Small intestine (tissue), 7 donors: Measurements from ENCODE around the gene ITGB5. TPM values are rescaled to one million over a fixed set of nuclear protein-coding genes. Genes with fewer than 3 reads are reported as not detected.
A peak's percentile ranks its signal among the peaks of the same experiment; 100 is the strongest.
"Not testable (repeated sequence)": the region's sequence is repeated elsewhere in the genome, so short reads cannot be mapped to it uniquely, and the experiment has no call there.

Experiments
- DNase-seq, 2 donors: peaks; one replicate each; pipeline versions ENCODE4 v3.0.0 to v3.0.0-alpha.2; 2013
- FAIRE-seq: peaks from 2 replicates; lab custom pipeline; 2012; peaks lifted over from hg19 to GRCh38; lab: Jason Lieb, UNC
- H3K27ac ChIP-seq, 3 donors: one replicate each; pipeline ENCODE4 v1.5.1; 2013; ENCODE audit warnings: low read length in 2 of 3, mild to moderate bottlenecking in 2 of 3, control low read depth in 1 of 3, inconsistent platforms in 1 of 3, low read depth in 1 of 3, moderate library complexity in 1 of 3
- H3K27me3 ChIP-seq, 3 donors: one replicate each; pipeline ENCODE4 v1.6.1; 2013; ENCODE audit warnings: low read length in 3 of 3, inconsistent platforms in 1 of 3; ENCODE audit not compliant: control insufficient read depth in 3 of 3, insufficient read depth in 3 of 3
- H3K36me3 ChIP-seq, 3 donors: one replicate each; pipeline ENCODE4 v1.6.1; 2013; ENCODE audit warnings: low read length in 3 of 3, inconsistent platforms in 1 of 3, low read depth in 1 of 3, mild to moderate bottlenecking in 1 of 3, moderate library complexity in 1 of 3; ENCODE audit not compliant: control insufficient read depth in 3 of 3, insufficient read depth in 2 of 3
- H3K4me1 ChIP-seq, 3 donors: one replicate each; pipeline ENCODE4 v1.6.1; 2013; ENCODE audit warnings: low read length in 2 of 3, inconsistent platforms in 1 of 3, low read depth in 1 of 3, mild to moderate bottlenecking in 1 of 3, moderate library complexity in 1 of 3; ENCODE audit not compliant: control insufficient read depth in 3 of 3, insufficient read depth in 2 of 3
- H3K4me3 ChIP-seq, 3 donors: one replicate each; pipeline ENCODE4 v1.5.1; 2013; ENCODE audit warnings: low read length in 3 of 3, control low read depth in 1 of 3, inconsistent platforms in 1 of 3, low read depth in 1 of 3, mild to moderate bottlenecking in 1 of 3, moderate library complexity in 1 of 3
- H3K9me3 ChIP-seq, 2 donors: one replicate each; pipeline ENCODE4 v1.6.1; 2013; ENCODE audit warnings: low read depth in 1 of 2, low read length in 1 of 2; ENCODE audit not compliant: control insufficient read depth in 2 of 2, insufficient read depth in 1 of 2
- WGBS, 3 donors: extraction: QIAGEN DNeasy Blood & Tissue Kit; methylation state at CpG; one replicate each; pipeline ENCODE4 v1.1.7; 2013; 5-methylcytosine and 5-hydroxymethylcytosine counted together
- polyA plus RNA-seq, 4 donors: library from polyadenylated mRNA; stranded (reverse) in 3 of 4; unstranded in 1 of 4; fragments of 200-250 nt in 3 of 4; fragments of 120-200 nt in 1 of 4; gene quantifications; one replicate each; pipeline versions ENCODE4 v1.2.1 to v1.2.3, GENCODE V29; 2013
- donor health status: healthy with polysubstance abuse.
- donor health status: control.
- donor health status: control.
- donor health status: Bipolar disorder and iron deficiency.
- donor health status: healthy.

The ITGB5 gene
- polyA plus RNA-seq, 4 donors: 9.4 to 74.3 (median 21.9) TPM

DNA sequence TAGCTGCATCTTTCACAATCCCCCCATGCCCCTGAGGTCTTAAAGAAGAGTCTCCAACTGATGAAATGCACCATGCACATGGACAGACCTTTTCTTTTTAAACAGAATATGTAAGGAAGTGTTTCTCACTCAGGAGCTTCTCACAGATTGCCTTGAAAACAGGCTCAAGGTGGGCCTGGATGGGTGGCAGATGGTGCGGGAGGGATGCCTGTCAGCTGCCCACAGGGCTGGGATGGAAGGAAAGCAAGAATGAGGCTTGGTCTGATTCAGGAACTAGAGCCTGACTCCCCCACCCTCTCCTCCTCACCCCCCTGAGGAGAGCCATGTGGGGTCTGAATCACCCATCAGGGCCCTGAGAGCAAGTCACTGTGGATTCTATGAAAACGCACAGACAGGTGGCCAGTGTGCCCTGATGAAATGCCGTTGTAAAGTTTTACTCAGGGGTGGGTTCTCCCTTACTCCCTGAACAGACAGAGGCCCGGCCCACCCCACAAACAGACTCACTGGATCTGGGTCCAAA lies 89.7 kb downstream of the ITGB5 start:
- peaks cover 0 to 70% (median 2%) of the 10 kb centered on the region in 3 donors for H3K36me3 ChIP-seq
- peaks cover 0 to 26% (median 4%) of the 10 kb centered on the region in 3 donors for H3K4me1 ChIP-seq
- DNase-seq: no peak
- H3K27me3 ChIP-seq: no peaks in the 10 kb centered on the region
- H3K4me3 ChIP-seq: no peak overlapping the region
- H3K9me3 ChIP-seq: no peaks in the 10 kb centered on the region
- H3K27ac ChIP-seq: no peak overlapping the region
- FAIRE-seq: no peak
- 72 to 93% (median 90%) methylated on average over 4 of the region's 4 CpGs for WGBS, 3 donors

DNA sequence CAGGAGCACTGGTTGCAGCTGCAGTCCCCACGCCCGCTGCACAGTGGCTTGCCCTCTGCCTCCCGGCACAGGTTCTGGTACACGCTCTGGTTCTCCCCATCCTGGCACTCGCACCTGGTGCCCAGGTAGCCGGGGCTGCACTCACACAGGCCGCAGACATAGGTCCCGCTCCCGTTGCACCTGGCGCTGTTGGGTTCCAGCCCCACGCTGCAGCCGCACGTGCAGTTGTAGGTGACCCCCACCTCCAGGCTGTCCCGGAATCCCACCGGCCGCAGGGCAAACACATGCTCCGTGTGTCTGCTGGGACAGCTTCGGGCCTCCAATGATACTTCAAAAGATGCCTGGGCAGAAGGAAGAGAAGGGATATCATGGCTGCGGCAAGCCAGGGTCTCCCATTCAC lies 90.7 kb downstream of the ITGB5 start:
- FAIRE-seq: no peak
- 94 to 96% (median 95%) methylated on average over 19 of the region's 19 CpGs for WGBS, 3 donors

DNA sequence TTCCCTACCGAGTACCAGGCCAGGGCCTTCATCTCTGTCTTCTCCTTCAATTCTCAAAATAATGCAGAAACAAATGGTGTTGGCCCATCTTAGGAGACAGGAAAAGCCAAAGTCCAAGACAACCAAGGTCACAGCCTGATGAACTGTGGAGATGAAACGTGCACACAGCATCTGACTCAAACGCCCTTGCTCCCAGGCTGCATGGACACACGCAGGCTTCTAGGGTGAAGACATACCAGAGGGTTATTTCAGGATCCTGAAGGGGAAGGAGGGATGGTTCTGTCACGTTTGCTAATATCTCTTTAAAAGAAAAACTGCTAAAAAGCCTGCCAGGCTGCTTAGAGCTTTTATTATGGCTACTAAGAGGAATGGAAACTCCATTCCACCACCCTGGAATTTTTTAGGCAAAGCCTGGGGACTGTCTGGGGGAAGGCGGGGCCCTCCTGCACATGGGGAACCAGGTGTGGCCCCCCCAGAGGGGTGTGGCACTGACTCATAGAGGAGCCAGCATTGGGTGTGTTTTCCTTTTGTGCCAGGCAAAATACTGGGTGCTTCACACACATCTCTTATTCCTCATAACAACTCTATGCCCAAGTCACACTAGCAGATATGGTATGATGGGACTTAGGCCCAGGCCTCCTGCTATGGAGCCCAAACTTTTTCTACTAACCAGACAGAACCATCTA lies 94.0 kb downstream of the ITGB5 start:
- DNase-seq: no peak
- no peak for FAIRE-seq
- whole genome bisulfite sequencing, 3 donors: 66 to 71% (median 69%) methylated on average over 6 of the region's 6 CpGs
- Histone ChIP-seq H3K4me3 (no peak overlapping the region), H3K4me1 (no peaks in the 10 kb centered on the region), H3K9me3 (peaks cover 0 to 20% of the 10 kb centered on the region in 2 donors), H3K27me3 (no peaks in the 10 kb centered on the region), H3K27ac (peak overlapping the region in 1 of 3 donors; percentile 33), H3K36me3 (peaks cover 0 to 48% (median 2%) of the 10 kb centered on the region in 3 donors)

More for the DNA sequence above, 90.7 kb downstream of the ITGB5 start:
- DNase-seq: no peak
- Histone ChIP-seq H3K4me3 (no peak overlapping the region), H3K9me3 (no peaks in the 10 kb centered on the region), H3K27me3 (no peaks in the 10 kb centered on the region), H3K36me3 (peaks cover 0 to 64% (median 2%) of the 10 kb centered on the region in 3 donors), H3K27ac (no peak overlapping the region), H3K4me1 (peaks cover 0 to 19% (median 4%) of the 10 kb centered on the region in 3 donors)

DNA sequence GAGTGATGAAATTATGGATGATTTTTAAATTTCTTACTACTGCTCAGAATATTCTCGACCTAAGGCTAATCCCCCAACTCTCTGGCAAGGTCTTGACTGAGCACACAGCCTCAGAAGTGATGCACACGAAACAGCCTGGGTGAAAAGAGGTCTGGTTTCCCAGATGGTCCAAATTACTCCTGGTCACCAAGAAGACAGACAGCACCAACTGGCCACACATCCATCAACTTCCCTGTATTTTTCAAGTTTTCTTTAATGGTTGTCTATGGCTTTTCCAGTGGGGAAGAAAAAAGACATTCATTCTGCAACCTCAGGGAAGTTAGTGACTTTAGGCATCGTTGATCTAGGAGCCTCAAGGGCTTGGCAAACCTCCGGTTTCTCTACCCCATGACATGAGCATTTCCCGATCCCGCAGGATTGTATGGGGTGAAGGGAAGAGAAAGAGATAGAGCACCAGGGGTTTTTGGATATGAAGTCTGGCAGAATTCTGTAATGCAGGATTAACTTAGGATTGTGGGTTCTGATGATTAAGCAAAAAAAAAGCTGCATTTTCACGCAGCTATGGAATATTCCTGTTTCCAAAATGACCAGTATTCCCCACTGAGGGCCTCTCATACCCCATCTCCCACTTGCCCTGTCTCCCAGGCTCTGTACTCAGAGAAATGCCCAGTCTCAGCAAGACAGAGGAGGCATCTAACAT lies 94.7 kb downstream of the ITGB5 start:
- WGBS, 3 donors: 78 to 88% (median 83%) methylated on average over 7 of the region's 7 CpGs
- DNase-seq (no peak), FAIRE-seq (no peak)
- Histone ChIP-seq H3K27ac (peak overlapping the region in 1 of 3 donors; percentile 33), H3K4me3 (no peak overlapping the region), H3K9me3 (peaks cover 0 to 21% of the 10 kb centered on the region in 2 donors), H3K36me3 (peaks cover 0 to 47% (median 2%) of the 10 kb centered on the region in 3 donors), H3K27me3 (no peaks in the 10 kb centered on the region), H3K4me1 (no peaks in the 10 kb centered on the region)

DNA sequence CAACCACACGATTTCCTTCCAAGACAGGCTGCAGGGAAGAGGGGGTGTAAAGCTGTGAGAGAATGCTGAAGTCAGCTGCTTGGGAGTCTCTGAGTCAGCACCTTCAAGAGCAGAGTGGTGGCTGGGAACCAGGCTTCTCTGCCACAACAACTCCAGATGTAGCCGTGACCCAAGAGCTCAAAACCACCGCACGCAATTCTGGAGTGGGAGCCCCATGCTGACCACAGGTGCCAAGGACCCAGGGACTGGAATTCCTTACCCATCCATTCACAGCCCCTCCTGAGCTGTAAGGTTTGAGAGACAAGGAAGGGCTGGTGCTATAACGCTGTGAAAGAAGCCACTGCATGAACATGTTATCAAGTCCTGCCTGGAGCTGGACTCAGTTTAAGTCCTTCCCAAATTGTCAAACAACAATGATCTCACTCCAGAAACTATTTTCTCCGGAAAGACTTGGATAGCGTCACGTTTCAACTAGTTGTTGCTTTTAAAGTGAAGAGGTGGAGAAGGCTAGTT lies 95.5 kb downstream of the ITGB5 start:
- Histone ChIP-seq H3K4me3 (no peak overlapping the region), H3K27me3 (no peaks in the 10 kb centered on the region), H3K36me3 (peaks cover 0 to 40% (median 2%) of the 10 kb centered on the region in 3 donors), H3K27ac (peak overlapping the region in 1 of 3 donors; percentile 6), H3K9me3 (peaks cover 0 to 21% of the 10 kb centered on the region in 2 donors), H3K4me1 (peaks cover 0 to 6% (median 3%) of the 10 kb centered on the region in 3 donors)
- no peak for FAIRE-seq
- WGBS, 3 donors: 50 to 84% (median 72%) methylated on average over 8 of the region's 8 CpGs
- no peak for DNase-seq

DNA sequence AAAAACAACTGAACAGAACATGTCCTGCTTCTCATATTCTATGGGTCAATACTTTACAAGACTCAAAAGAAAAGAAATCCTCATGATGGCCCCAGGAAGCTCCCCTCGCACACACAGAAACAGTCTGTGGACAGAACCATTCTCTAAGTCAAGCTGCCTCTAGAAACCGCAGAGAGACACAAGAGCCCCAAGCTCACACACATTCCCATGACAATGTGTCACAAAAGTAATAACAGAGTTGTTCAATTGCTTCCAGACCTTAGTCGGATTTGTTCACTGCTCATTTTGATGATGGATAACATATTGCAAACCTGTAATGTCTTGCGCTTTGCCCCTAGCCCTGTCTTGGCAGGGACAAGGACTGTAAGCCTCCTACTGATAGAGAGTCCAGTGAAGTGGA lies 96.0 kb downstream of the ITGB5 start:
- 78 to 89% (median 89%) methylated on average over 4 of the region's 4 CpGs for WGBS, 3 donors
- H3K27ac ChIP-seq: peak overlapping the region in 1 of 3 donors; percentile 6
- FAIRE-seq: no peak

DNA sequence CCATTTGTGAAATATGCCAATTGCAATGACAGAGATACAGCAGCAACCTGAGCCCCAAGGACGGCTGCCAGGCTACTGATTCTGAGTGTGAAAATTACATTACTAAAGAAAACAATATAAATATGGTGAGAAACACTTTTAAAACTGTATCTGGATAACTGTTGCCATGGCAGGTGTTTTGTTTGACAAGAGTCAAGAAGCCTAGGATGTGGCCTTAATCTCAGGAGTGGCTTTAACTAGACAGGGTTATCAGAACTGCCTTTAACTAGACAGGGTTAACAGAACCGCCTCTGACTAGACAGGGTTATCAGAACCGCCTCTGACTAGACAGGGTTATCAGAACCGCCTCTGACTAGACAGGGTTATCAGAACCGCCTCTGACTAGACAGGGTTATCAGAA lies 98.1 kb downstream of the ITGB5 start:
- peaks cover 3 to 17% (median 10%) of the 10 kb centered on the region in 3 donors for H3K4me1 ChIP-seq
- H3K4me3 ChIP-seq, H3K27ac ChIP-seq, DNase-seq, H3K27me3 ChIP-seq, FAIRE-seq: not testable (repeated sequence)
- peaks cover 0 to 33% (median 0%) of the 10 kb centered on the region in 3 donors for H3K36me3 ChIP-seq
- peaks cover 0 to 21% of the 10 kb centered on the region in 2 donors for H3K9me3 ChIP-seq
- 70 to 81% (median 74%) methylated on average over 3 to 4 of the region's 5 CpGs for WGBS, 3 donors

More for the DNA sequence above, 96.0 kb downstream of the ITGB5 start:
- DNase-seq: no peak
- Histone ChIP-seq H3K27me3 (no peaks in the 10 kb centered on the region), H3K9me3 (peaks cover 0 to 21% of the 10 kb centered on the region in 2 donors), H3K36me3 (peaks cover 0 to 34% (median 1%) of the 10 kb centered on the region in 3 donors), H3K4me1 (peaks cover 3 to 11% (median 6%) of the 10 kb centered on the region in 3 donors), H3K4me3 (no peak overlapping the region)

DNA sequence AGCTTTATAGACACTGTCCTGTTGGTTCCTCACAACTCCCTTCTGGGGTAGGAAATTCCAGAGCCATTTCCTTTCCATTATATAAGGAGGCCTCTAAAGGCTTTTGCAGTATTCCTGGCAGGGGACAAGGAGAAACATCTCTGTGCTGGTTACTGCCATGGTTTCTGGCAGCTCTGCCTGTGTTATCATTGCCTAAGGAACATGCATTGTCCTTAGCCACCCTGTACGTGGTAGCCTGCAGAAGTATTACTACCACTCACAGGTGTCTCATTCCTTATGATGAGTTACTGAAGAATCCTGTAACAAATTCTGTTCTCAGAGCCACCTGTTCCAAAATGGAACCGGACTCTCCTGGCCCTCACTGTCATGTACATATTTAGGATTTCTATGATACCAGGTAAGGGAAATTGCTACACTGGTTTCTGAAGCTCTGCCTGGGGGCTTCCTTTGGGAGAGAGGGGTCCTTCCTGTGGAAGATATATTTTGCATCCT lies 98.9 kb downstream of the ITGB5 start:
- FAIRE-seq: no peak
- H3K27me3 ChIP-seq: no peaks in the 10 kb centered on the region
- 87 to 88% (median 88%) methylated on average over 2 of the region's 2 CpGs for WGBS, 3 donors
- peaks cover 0 to 29% (median 0%) of the 10 kb centered on the region in 3 donors for H3K36me3 ChIP-seq
- no peak overlapping the region for H3K27ac ChIP-seq
- no peak for DNase-seq
- peaks cover 3 to 17% (median 10%) of the 10 kb centered on the region in 3 donors for H3K4me1 ChIP-seq
- H3K4me3 ChIP-seq: no peak overlapping the region
- peaks cover 0 to 21% of the 10 kb centered on the region in 2 donors for H3K9me3 ChIP-seq
